GM12801 (cell line): ENCODE data around the gene SMYD2.

Experiments
- TF ChIP-seq, protein P1 (sequence below): IDR thresholded peaks from one replicate; pipeline ENCODE4 v1.5.1; 2011; ENCODE audit warnings: control low read depth; ENCODE audit not compliant: insufficient read length; ENCODE audit errors: extremely low read depth

The SMYD2 gene

DNA sequence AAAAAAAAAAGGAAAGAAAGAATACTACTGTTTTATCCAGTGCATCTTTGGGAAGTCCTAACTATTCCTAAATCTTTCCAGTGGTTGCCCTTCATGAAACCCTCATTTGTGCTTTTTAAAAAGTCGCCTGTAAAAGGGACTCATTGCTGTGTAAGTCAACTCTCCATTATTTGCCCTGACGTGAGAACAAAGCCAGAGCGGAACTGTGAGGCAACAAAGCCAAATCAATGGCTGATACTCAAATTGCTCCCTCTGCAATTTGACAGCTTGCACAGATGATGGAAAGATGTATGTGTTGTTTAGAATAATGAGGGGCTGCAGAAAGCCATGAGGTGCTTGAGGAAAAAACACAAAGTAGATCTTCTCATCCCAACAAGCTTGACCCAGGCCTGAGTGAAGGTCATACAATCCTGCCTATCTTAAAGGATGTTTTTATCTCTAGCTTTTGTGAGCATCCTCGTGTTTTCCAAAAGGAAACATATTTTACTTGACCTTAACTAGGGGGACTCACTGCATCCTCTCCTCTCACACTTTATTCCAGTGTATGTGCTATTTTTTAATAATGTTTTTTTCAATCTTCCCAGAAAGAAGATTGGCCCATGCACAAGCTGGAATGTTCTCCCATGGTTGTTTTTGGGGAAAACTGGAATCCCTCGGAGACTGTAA, 33.4 kb downstream of the SMYD2 start:
- TF ChIP-seq, protein P1, sequence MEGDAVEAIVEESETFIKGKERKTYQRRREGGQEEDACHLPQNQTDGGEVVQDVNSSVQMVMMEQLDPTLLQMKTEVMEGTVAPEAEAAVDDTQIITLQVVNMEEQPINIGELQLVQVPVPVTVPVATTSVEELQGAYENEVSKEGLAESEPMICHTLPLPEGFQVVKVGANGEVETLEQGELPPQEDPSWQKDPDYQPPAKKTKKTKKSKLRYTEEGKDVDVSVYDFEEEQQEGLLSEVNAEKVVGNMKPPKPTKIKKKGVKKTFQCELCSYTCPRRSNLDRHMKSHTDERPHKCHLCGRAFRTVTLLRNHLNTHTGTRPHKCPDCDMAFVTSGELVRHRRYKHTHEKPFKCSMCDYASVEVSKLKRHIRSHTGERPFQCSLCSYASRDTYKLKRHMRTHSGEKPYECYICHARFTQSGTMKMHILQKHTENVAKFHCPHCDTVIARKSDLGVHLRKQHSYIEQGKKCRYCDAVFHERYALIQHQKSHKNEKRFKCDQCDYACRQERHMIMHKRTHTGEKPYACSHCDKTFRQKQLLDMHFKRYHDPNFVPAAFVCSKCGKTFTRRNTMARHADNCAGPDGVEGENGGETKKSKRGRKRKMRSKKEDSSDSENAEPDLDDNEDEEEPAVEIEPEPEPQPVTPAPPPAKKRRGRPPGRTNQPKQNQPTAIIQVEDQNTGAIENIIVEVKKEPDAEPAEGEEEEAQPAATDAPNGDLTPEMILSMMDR: no peak

DNA sequence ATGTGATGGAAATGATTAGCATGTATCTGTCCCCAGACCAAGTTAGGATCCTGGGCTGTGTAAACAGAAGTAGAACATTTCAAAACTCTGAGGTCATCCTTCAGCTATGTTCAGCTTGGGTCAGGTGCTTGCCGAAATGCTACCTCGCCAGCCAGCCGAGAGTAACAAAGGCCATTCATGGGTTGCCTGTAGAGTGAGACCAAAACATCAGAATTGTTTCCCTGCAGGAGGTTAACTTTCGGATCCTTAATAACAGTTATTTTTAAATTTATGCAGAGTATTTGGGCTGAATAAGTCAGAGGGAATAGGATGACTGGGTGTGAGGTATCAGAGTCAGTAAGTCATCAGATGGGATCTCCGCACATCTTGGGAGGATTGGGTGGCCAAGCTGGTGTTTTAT, 35.6 kb downstream of the SMYD2 start:
- TF ChIP-seq, protein P1: no peak

DNA sequence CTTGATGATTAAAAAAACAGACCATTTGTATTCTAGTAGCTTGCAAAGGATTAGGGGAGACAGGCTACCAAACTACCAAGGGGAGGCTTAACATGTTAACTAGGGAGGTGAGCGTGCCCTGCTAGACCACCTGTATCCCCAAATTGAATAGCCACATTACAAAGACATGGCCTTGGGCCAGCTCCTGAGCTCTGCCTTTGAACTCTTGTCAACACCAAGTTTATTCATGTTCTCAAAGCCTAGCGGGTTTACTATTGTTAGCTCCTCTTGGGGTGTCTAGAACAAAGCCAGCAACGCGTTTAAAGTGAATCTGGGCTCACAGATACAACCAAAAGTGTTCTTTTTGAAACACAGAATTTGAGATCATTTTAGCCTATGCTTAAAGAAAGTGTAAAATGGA, 36.3 kb downstream of the SMYD2 start:
- TF ChIP-seq, protein P1: no peak

DNA sequence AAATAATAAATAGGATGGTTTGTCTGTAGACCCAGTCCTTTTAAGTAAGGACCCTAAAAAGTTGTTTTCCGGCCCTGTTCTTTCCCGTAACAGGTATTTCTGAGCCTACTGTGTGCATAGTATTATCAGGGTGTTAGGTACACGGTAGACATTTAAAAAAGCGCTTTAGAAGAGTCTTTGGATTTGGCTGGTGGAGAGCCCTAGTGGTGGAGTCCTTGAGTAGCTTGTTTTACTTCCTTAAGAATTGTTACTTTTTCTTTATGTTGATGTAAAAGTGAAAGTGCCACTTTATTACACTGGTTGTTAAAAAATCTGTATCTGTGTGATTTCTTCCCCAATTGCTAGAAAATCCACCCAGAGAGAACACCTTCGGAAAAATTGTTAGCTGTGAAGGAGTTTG, 36.8 kb downstream of the SMYD2 start:
- TF ChIP-seq, protein P1: no peak

- TF ChIP-seq, protein P1: no peak
Measured at GRCh38 chr1:214318356-214318755, 37.4 kb downstream of the SMYD2 start.

DNA sequence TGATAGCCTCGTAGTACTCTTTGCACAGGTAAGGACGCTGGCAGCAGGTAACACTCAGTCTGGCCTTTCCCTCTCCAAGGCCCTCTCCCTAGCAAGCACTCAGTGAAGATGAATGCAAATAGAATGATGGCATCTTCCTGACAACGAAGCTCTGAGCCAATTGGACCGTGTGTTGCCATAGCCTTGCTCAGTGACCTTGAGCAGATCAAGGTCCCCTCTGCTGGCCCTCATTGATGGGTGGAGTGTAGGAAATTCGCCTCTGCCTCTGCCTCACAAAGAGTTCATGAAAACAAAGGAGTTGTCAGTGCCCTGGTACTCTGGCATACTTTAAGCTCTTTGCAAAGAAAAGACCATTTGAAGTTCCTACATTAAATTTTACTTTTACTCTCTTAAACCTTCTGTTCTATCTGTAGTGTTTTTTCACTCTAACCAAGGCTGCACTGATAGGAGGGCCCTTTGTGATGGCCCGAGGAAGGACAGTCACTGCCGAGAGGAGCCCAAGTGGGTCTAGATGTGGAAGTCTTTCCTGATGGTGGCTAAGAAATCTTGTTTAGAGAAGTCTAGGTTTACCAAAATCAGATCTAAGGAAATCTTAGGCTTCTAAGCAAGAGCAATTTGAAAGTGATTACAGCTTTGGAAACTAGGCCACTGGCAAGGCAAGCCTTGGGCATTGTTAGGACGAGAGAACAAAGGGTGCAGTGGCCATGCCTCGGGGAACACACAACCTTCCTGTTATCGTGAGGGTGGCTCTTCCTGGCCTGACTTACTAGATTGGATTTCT, 38.2 kb downstream of the SMYD2 start:
- TF ChIP-seq, protein P1: no peak

GRCh38 chr1:214319938-214320337, 39.0 kb downstream of the SMYD2 start:
- TF ChIP-seq, protein P1: no peak
